GM23338 (cell line): ENCODE data around the gene ZNF619. TPM values are rescaled to one million over a fixed set of nuclear protein-coding genes. Genes with fewer than 3 reads are reported as not detected.

Experiments
- ATAC-seq: fragments of 200-7000 bp; cut with Tn5 transposase; 3 replicates; pipeline ENCODE4 v1.9.1; 2020
- DNase-seq: peaks from one replicate; pipeline ENCODE4 v3.0.0-alpha.2; 2015; ENCODE audit warnings: low spot score
- H2AFZ ChIP-seq: fragments of 200-600 bp; sonication (generic); 2 replicates; pipeline ENCODE4 v1.8.0; 2016; ENCODE audit warnings: antibody characterized with exemption, mild to moderate bottlenecking, moderate library complexity
- H3F3A ChIP-seq: fragments of 200-600 bp; sonication (generic); replicated peaks from 2 replicates; pipeline ENCODE4 v1.8.0; 2017; ENCODE audit warnings: antibody characterized with exemption, mixed run types, low read depth
- H3K27ac ChIP-seq: fragments of 200-600 bp; sonication (generic); 2 replicates; pipeline ENCODE4 v1.6.1; 2016; ENCODE audit warnings: low read depth
- H3K27me3 ChIP-seq: fragments of 200-600 bp; sonication (generic); 2 replicates; pipeline ENCODE4 v1.8.0; 2016; ENCODE audit warnings: mild to moderate bottlenecking, mixed run types, moderate library complexity; ENCODE audit not compliant: insufficient read depth
- H3K36me3 ChIP-seq: fragments of 200-600 bp; sonication (generic); 2 replicates; pipeline ENCODE4 v1.8.0; 2016; ENCODE audit warnings: mild to moderate bottlenecking; ENCODE audit not compliant: insufficient read depth
- H3K4me1 ChIP-seq: fragments of 200-600 bp; sonication (generic); 2 replicates; pipeline ENCODE4 v1.8.0; 2016; ENCODE audit warnings: mild to moderate bottlenecking, moderate library complexity; ENCODE audit not compliant: insufficient read depth
- H3K4me2 ChIP-seq: fragments of 200-600 bp; sonication (generic); 2 replicates; pipeline ENCODE4 v1.7.1; 2017; ENCODE audit warnings: mixed run types
- H3K4me3 ChIP-seq: fragments of 200-600 bp; sonication (generic); 2 replicates; pipeline ENCODE4 v1.6.1; 2016; ENCODE audit warnings: mixed run types
- H3K79me2 ChIP-seq: fragments of 200-600 bp; sonication (generic); replicated peaks from 2 replicates; pipeline ENCODE4 v1.8.0; 2017; ENCODE audit warnings: mild to moderate bottlenecking; ENCODE audit not compliant: insufficient read depth
- H3K9me2 ChIP-seq: fragments of 200-600 bp; sonication (generic); 2 replicates; pipeline ENCODE4 v1.8.0; 2017; ENCODE audit not compliant: insufficient read depth
- H4K20me1 ChIP-seq: fragments of 200-600 bp; sonication (generic); replicated peaks from 2 replicates; pipeline ENCODE4 v1.8.0; 2017; ENCODE audit warnings: mild to moderate bottlenecking; ENCODE audit not compliant: insufficient read depth
- H3K27ac Mint-ChIP-seq: 2 replicates; pipeline ENCODE4 v1.8.0; 2020; ENCODE audit warnings: inconsistent platforms, mild to moderate bottlenecking, moderate library complexity, mixed read lengths
- H3K27me3 Mint-ChIP-seq: 3 replicates; pipeline ENCODE4 v1.8.0; 2022; ENCODE audit warnings: low read depth, mild to moderate bottlenecking, moderate library complexity, mixed read lengths, inconsistent platforms; ENCODE audit not compliant: insufficient read depth, poor library complexity
- H3K36me3 Mint-ChIP-seq: 3 replicates; pipeline ENCODE4 v1.8.0; 2021; ENCODE audit warnings: low read depth, mild to moderate bottlenecking, inconsistent platforms, moderate library complexity, mixed read lengths
- H3K4me1 Mint-ChIP-seq: 3 replicates; pipeline ENCODE4 v1.8.0; 2020; ENCODE audit warnings: mild to moderate bottlenecking, inconsistent platforms, mixed read lengths
- H3K4me3 Mint-ChIP-seq: 3 replicates; pipeline ENCODE4 v1.8.0; 2021; ENCODE audit warnings: moderate library complexity, mild to moderate bottlenecking, inconsistent platforms, mixed read lengths
- H3K9me3 Mint-ChIP-seq: 3 replicates; pipeline ENCODE4 v1.8.0; 2020; ENCODE audit warnings: moderate library complexity, mild to moderate bottlenecking, inconsistent platforms, mixed read lengths
- CREB1 ChIP-seq: fragments of 250-450 bp; sonication (Bioruptor Pico); IDR thresholded peaks from 2 replicates; pipeline ENCODE4 v1.5.0; 2020; ENCODE audit warnings: low read depth, mild to moderate bottlenecking, moderate library complexity
- polyA plus RNA-seq: library from polyadenylated mRNA; unstranded; fragments of >200 nt; fragmentation: Nextera tagmentation; extraction: Ambion mirVana; gene quantifications from 2 replicates; pipeline ENCODE4 v1.2.1, GENCODE V29; 2016
- total RNA-seq: library from RNA; depleted of rRNA; stranded (reverse); fragments of >200 nt; shearing (Covaris generic); gene quantifications from 2 replicates; pipeline ENCODE4 v1.2.3, GENCODE V29; 2014
- TF ChIP-seq, protein P1 (sequence below): fragments of 250-450 bp; sonication (Bioruptor Pico); IDR thresholded peaks from 2 replicates; pipeline ENCODE4 v1.5.0; 2020; ENCODE audit warnings: mild to moderate bottlenecking, moderate library complexity
- TF ChIP-seq, protein P2 (sequence below): IDR thresholded peaks from one replicate; pipeline ENCODE4 v1.6.1; 2018; ENCODE audit warnings: antibody characterized with exemption; ENCODE audit not compliant: unreplicated experiment

ZNF619 gene
- total and polyA plus RNA-seq, 2 experiments from 2014 or later, result 1.3 to 7.4 TPM

DNA sequence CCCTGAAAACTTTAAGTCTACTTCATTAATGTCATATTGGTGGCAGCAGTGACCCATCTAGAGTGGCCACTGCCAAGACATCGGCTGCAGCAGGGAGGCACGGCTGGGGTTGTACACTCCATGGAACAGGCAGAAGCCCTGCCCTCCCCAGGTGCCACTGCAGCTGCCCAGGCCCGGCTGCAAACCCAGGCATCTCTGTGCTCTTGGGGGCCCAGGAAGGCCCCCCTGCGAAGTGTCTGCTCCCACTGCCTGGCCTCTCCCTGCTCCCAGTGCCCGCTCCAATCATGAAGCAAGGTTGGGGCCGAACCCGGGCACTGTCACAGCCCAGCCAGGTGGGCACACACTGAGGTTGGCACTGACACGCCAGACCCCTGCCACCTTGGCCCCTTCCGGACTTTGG, 31.9 kb upstream of the ZNF619 start (continued):
- TF ChIP-seq, protein P1, sequence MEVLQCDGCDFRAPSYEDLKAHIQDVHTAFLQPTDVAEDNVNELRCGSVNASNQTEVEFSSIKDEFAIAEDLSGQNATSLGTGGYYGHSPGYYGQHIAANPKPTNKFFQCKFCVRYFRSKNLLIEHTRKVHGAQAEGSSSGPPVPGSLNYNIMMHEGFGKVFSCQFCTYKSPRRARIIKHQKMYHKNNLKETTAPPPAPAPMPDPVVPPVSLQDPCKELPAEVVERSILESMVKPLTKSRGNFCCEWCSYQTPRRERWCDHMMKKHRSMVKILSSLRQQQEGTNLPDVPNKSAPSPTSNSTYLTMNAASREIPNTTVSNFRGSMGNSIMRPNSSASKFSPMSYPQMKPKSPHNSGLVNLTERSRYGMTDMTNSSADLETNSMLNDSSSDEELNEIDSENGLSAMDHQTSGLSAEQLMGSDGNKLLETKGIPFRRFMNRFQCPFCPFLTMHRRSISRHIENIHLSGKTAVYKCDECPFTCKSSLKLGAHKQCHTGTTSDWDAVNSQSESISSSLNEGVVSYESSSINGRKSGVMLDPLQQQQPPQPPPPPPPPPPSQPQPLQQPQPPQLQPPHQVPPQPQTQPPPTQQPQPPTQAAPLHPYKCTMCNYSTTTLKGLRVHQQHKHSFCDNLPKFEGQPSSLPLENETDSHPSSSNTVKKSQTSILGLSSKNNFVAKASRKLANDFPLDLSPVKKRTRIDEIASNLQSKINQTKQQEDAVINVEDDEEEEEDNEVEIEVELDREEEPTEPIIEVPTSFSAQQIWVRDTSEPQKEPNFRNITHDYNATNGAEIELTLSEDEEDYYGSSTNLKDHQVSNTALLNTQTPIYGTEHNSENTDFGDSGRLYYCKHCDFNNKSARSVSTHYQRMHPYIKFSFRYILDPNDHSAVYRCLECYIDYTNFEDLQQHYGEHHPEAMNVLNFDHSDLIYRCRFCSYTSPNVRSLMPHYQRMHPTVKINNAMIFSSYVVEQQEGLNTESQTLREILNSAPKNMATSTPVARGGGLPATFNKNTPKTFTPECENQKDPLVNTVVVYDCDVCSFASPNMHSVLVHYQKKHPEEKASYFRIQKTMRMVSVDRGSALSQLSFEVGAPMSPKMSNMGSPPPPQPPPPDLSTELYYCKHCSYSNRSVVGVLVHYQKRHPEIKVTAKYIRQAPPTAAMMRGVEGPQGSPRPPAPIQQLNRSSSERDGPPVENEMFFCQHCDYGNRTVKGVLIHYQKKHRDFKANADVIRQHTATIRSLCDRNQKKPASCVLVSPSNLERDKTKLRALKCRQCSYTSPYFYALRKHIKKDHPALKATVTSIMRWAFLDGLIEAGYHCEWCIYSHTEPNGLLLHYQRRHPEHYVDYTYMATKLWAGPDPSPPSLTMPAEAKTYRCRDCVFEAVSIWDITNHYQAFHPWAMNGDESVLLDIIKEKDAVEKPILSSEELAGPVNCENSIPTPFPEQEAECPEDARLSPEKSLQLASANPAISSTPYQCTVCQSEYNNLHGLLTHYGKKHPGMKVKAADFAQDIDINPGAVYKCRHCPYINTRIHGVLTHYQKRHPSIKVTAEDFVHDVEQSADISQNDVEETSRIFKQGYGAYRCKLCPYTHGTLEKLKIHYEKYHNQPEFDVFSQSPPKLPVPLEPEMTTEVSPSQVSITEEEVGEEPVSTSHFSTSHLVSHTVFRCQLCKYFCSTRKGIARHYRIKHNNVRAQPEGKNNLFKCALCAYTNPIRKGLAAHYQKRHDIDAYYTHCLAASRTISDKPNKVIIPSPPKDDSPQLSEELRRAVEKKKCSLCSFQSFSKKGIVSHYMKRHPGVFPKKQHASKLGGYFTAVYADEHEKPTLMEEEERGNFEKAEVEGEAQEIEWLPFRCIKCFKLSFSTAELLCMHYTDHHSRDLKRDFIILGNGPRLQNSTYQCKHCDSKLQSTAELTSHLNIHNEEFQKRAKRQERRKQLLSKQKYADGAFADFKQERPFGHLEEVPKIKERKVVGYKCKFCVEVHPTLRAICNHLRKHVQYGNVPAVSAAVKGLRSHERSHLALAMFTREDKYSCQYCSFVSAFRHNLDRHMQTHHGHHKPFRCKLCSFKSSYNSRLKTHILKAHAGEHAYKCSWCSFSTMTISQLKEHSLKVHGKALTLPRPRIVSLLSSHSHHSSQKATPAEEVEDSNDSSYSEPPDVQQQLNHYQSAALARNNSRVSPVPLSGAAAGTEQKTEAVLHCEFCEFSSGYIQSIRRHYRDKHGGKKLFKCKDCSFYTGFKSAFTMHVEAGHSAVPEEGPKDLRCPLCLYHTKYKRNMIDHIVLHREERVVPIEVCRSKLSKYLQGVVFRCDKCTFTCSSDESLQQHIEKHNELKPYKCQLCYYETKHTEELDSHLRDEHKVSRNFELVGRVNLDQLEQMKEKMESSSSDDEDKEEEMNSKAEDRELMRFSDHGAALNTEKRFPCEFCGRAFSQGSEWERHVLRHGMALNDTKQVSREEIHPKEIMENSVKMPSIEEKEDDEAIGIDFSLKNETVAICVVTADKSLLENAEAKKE (CRISPR knock-in tag), result no peak
- TF ChIP-seq CREB1 (CRISPR knock-in tag), result no peak
- TF ChIP-seq, protein P2, sequence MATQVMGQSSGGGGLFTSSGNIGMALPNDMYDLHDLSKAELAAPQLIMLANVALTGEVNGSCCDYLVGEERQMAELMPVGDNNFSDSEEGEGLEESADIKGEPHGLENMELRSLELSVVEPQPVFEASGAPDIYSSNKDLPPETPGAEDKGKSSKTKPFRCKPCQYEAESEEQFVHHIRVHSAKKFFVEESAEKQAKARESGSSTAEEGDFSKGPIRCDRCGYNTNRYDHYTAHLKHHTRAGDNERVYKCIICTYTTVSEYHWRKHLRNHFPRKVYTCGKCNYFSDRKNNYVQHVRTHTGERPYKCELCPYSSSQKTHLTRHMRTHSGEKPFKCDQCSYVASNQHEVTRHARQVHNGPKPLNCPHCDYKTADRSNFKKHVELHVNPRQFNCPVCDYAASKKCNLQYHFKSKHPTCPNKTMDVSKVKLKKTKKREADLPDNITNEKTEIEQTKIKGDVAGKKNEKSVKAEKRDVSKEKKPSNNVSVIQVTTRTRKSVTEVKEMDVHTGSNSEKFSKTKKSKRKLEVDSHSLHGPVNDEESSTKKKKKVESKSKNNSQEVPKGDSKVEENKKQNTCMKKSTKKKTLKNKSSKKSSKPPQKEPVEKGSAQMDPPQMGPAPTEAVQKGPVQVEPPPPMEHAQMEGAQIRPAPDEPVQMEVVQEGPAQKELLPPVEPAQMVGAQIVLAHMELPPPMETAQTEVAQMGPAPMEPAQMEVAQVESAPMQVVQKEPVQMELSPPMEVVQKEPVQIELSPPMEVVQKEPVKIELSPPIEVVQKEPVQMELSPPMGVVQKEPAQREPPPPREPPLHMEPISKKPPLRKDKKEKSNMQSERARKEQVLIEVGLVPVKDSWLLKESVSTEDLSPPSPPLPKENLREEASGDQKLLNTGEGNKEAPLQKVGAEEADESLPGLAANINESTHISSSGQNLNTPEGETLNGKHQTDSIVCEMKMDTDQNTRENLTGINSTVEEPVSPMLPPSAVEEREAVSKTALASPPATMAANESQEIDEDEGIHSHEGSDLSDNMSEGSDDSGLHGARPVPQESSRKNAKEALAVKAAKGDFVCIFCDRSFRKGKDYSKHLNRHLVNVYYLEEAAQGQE, result no peak

DNA sequence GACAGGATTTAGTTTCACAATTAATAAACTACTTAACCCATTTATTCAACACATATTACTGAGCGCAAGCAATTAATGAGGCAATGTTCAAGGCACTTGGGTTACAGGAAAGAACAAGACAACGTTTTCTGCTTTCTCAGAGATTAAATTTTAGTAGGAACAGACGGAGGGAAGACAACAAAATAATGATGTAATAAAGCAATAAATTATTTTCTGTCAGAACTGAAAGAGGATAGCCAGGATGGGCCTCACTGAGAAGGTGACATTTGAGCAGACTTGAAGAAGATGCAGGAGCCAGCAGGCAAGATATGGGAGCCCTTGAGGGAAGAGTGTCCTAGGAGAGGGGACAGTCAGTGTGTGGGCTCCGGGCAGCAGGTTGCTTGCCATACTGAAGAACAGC, 31.0 kb upstream of the ZNF619 start:
- Mint-ChIP-seq H3K27ac (no peak overlapping the region), H3K4me3 (no peak overlapping the region), H3K27me3 (peaks cover 2% of the 10 kb centered on the region), H3K9me3 (no peaks in the 10 kb centered on the region), H3K4me1 (no peaks in the 10 kb centered on the region), H3K36me3 (no peaks in the 10 kb centered on the region)
- DNase-seq (no peak), ATAC-seq (no peak)
- Histone ChIP-seq H4K20me1 (no peaks in the 10 kb centered on the region), H3K4me1 (no peaks in the 10 kb centered on the region), H3K4me3 (no peak overlapping the region), H3F3A (no peaks in the 10 kb centered on the region), H3K4me2 (no peak overlapping the region), H3K27ac (no peak overlapping the region), H3K36me3 (no peaks in the 10 kb centered on the region), H3K9me2 (no peaks in the 10 kb centered on the region), H3K27me3 (no peaks in the 10 kb centered on the region), H3K79me2 (no peaks in the 10 kb centered on the region), H2AFZ (no peak overlapping the region)
- TF ChIP-seq, protein P2, result no peak
